Mucosa of descending colon (tissue), 3 donors: ENCODE data around the gene KRAS. TPM values are rescaled to one million over a fixed set of nuclear protein-coding genes. Genes with fewer than 3 reads are reported as not detected.

ENCODE experiments used
- ATAC-seq: fragments of 200-7000 bp; cut with Tn5 transposase; one replicate; pipeline ENCODE4 v1.9.1; 2020; ENCODE audit warnings: mild to moderate bottlenecking, moderate library complexity
- DNase-seq, 3 donors: peaks; one replicate each; pipeline ENCODE4 v3.0.0-alpha.2; 2020
- H3K36me3 ChIP-seq: fragments of 200-600 bp; one replicate; pipeline ENCODE4 v1.8.0; 2021; ENCODE audit warnings: low read depth, mild to moderate bottlenecking
- H3K4me1 ChIP-seq: fragments of 200-600 bp; one replicate; pipeline ENCODE4 v1.8.0; 2021; ENCODE audit warnings: low read depth, mild to moderate bottlenecking
- H3K4me3 ChIP-seq: fragments of 200-600 bp; one replicate; pipeline ENCODE4 v1.8.0; 2021; ENCODE audit warnings: mild to moderate bottlenecking
- H3K9me3 ChIP-seq: fragments of 200-600 bp; one replicate; pipeline ENCODE4 v1.8.0; 2021; ENCODE audit warnings: mild to moderate bottlenecking
- CTCF ChIP-seq: fragments of 200-600 bp; IDR thresholded peaks from one replicate; pipeline ENCODE4 v1.8.0; 2022; ENCODE audit warnings: antibody characterized with exemption, mild to moderate bottlenecking
- intact Hi-C, 2 donors: fragments of 100-400 bp; cut with DNase I in 1 of 2; cut with micrococcal nuclease in 1 of 2; formaldehyde crosslinking; loops; one replicate each; pipeline versions ENCODE4 v1.11.0 to v1.11.1; 2022; cut with DNase I, micrococcal nuclease
- total RNA-seq, 3 donors: library from RNA; stranded (reverse); fragmentation: NEBNext Ultra II Directional in 2 of 3; extraction: Animal tissue kit (Norgen Biotek cat#: 25700) in 2 of 3; gene quantifications; one replicate each; pipeline versions ENCODE4 v1.2.1 to v1.2.4, GENCODE V29; 2021 to 2023
- donor health status: DM: no; HTN: no; CAD: no; lungs with moderate emphysema.
- donor health status: DM: no; HTN: no; CAD: no.
- donor health status: DM: no; HTN: yes; CAD: no.

Gene KRAS
- total RNA-seq, 3 donors from 2014 or later: 43.5 to 64.3 (median 62.7) TPM

GRCh38 chr12:25264114-25264513 is 13.4 kb upstream of the KRAS start:
- intact Hi-C loops: no loop called here
- DNase-seq (no peak), ATAC-seq (no peak)
- Histone ChIP-seq H3K4me3 (no peak overlapping the region), H3K36me3 (no peaks in the 10 kb centered on the region), H3K4me1 (no peaks in the 10 kb centered on the region), H3K9me3 (no peaks in the 10 kb centered on the region)
- no peak for TF ChIP-seq CTCF

GRCh38 chr12:25263594-25263993 is 12.9 kb upstream of the KRAS start:
- no peaks in the 10 kb centered on the region for H3K9me3 ChIP-seq
- H3K4me1 ChIP-seq: no peaks in the 10 kb centered on the region
- no peak for TF ChIP-seq CTCF
- DNase-seq (no peak), ATAC-seq (no peak)
- intact Hi-C loops: no loop called here
- no peaks in the 10 kb centered on the region for H3K36me3 ChIP-seq
- no peak overlapping the region for H3K4me3 ChIP-seq

GRCh38 chr12:25262389-25263074 is 11.8 kb upstream of the KRAS start:
- Histone ChIP-seq H3K36me3 (no peaks in the 10 kb centered on the region), H3K4me1 (no peaks in the 10 kb centered on the region), H3K9me3 (no peaks in the 10 kb centered on the region), H3K4me3 (no peak overlapping the region)
- DNase-seq: no peak
- no peak for ATAC-seq
- intact Hi-C loops: no loop called here
- TF ChIP-seq CTCF: no peak

GRCh38 chr12:25257590-25258324 is 7.0 kb upstream of the KRAS start:
- DNase-seq (no peak), ATAC-seq (no peak)
- no peaks in the 10 kb centered on the region for H3K36me3 ChIP-seq
- intact Hi-C loops: no loop called here
- no peaks in the 10 kb centered on the region for H3K9me3 ChIP-seq
- no peak overlapping the region for H3K4me3 ChIP-seq
- TF ChIP-seq CTCF: no peak
- no peaks in the 10 kb centered on the region for H3K4me1 ChIP-seq

GRCh38 chr12:25256826-25257225 is 6.1 kb upstream of the KRAS start:
- Histone ChIP-seq H3K4me3 (no peak overlapping the region), H3K4me1 (peaks cover 5% of the 10 kb centered on the region), H3K9me3 (no peaks in the 10 kb centered on the region), H3K36me3 (no peaks in the 10 kb centered on the region)
- ATAC-seq (peak; percentile 34), DNase-seq (no peak)
- no peak for TF ChIP-seq CTCF
- intact Hi-C loops: no loop called here
